Hepatocyte (in vitro differentiated cells): ENCODE measurements around the gene GNL2.

Experiments used
- EZH2 ChIP-seq: fragments of 200-600 bp; sonication (generic); IDR thresholded peaks from 2 replicates; pipeline ENCODE4 v1.6.1; 2016; ENCODE audit warnings: antibody characterized with exemption, mild to moderate bottlenecking, borderline replicate concordance
- EZH2phosphoT487 ChIP-seq: fragments of 200-600 bp; sonication (generic); IDR thresholded peaks from one replicate; pipeline ENCODE4 v1.6.1; 2018; ENCODE audit warnings: antibody characterized with exemption, mild to moderate bottlenecking, low read depth, moderate library complexity; ENCODE audit not compliant: unreplicated experiment, severe bottlenecking
- TF ChIP-seq, protein P1 (sequence below): fragments of 200-600 bp; sonication (generic); IDR thresholded peaks from 2 replicates; pipeline ENCODE4 v1.5.1; 2016; ENCODE audit warnings: antibody characterized with exemption, mild to moderate bottlenecking; ENCODE audit not compliant: poor library complexity

DNA sequence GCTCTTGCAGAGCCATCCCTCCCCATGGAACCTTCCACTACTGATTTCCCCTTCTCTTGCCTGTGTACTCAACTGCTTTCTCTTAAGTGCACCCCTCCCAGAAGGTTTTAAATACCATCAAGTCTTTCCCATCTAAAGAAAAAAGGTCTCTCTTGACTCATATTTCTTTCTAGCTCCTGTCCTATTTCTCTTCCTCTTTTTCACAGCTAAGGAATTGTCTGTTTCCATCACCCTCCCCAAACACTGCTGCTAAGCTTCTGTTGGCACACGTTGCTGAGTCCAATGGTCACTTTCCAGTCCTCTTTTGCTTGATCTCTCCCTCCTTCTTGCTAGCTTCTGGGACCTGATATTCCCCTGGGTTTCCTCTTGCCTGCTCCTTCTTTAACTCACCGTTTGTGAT lies 13.3 kb upstream of the GNL2 start:
- TF ChIP-seq, protein P1, sequence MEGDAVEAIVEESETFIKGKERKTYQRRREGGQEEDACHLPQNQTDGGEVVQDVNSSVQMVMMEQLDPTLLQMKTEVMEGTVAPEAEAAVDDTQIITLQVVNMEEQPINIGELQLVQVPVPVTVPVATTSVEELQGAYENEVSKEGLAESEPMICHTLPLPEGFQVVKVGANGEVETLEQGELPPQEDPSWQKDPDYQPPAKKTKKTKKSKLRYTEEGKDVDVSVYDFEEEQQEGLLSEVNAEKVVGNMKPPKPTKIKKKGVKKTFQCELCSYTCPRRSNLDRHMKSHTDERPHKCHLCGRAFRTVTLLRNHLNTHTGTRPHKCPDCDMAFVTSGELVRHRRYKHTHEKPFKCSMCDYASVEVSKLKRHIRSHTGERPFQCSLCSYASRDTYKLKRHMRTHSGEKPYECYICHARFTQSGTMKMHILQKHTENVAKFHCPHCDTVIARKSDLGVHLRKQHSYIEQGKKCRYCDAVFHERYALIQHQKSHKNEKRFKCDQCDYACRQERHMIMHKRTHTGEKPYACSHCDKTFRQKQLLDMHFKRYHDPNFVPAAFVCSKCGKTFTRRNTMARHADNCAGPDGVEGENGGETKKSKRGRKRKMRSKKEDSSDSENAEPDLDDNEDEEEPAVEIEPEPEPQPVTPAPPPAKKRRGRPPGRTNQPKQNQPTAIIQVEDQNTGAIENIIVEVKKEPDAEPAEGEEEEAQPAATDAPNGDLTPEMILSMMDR: no peak
- TF ChIP-seq EZH2 (no peak), EZH2phosphoT487 (no peak)
